Activated naive CD4-positive, alpha-beta T cell treated with anti-CD3 and anti-CD28 coated beads, Interleukin-2, amount 10 ng/mL, durations not matched to agents 7 days and 5 days (primary cell): ENCODE data around the gene AK4.

Experiments
- CTCF ChIA-PET: fragments of 350-600 bp; sonication (Branson Sonifier 250); formaldehyde crosslinking; loops from one replicate; lab custom pipeline; 2021; ENCODE audit warnings: antibody characterized with exemption; lab: Charles Lee
- DNase-seq: peaks from one replicate; pipeline ENCODE4 v3.0.0-alpha.2; 2020
- H3K27ac Mint-ChIP-seq: one replicate; pipeline ENCODE4 v1.8.0; 2021; ENCODE audit warnings: mild to moderate bottlenecking, moderate library complexity, mixed read lengths
- H3K27me3 Mint-ChIP-seq: one replicate; pipeline ENCODE4 v1.8.0; 2021; ENCODE audit warnings: mild to moderate bottlenecking, mixed read lengths
- H3K36me3 Mint-ChIP-seq: one replicate; pipeline ENCODE4 v1.8.0; 2021; ENCODE audit warnings: mixed read lengths
- H3K4me1 Mint-ChIP-seq: one replicate; pipeline ENCODE4 v1.8.0; 2021; ENCODE audit warnings: mixed read lengths
- H3K4me3 Mint-ChIP-seq: one replicate; pipeline ENCODE4 v1.8.0; 2021; ENCODE audit warnings: mild to moderate bottlenecking, moderate library complexity, mixed read lengths
- H3K9me3 Mint-ChIP-seq: one replicate; pipeline ENCODE4 v1.8.0; 2021; ENCODE audit warnings: mixed read lengths

AK4 gene

GRCh38 chr1:65265296-65265650, 117.3 kb downstream of the AK4 start:
- H3K27ac Mint-ChIP-seq: no peak overlapping the region
- no peak for DNase-seq
- H3K27me3 Mint-ChIP-seq: peaks cover 29% of the 10 kb centered on the region
- H3K4me1 Mint-ChIP-seq: peaks cover 32% of the 10 kb centered on the region
- peaks cover 1% of the 10 kb centered on the region for H3K36me3 Mint-ChIP-seq
- CTCF ChIA-PET: interaction anchor here (0.8 to 1.6 kb wide), 2 partner anchors 9 to 49 kb away, joined by 3 to 4 read pairs; no protein-coding TSS in a partner anchor
- H3K9me3 Mint-ChIP-seq: no peaks in the 10 kb centered on the region
- H3K4me3 Mint-ChIP-seq: peak overlapping the region; percentile 70

GRCh38 chr1:65265651-65266351, 117.8 kb downstream of the AK4 start:
- CTCF ChIA-PET: interaction anchor here (1.0 kb wide), 1 partner anchor 24 kb away, joined by 3 read pairs; no protein-coding TSS in a partner anchor
- no peak overlapping the region for H3K27ac Mint-ChIP-seq
- peak overlapping the region; percentile 70 for H3K4me3 Mint-ChIP-seq
- peaks cover 28% of the 10 kb centered on the region for H3K4me1 Mint-ChIP-seq
- peaks cover 29% of the 10 kb centered on the region for H3K27me3 Mint-ChIP-seq
- H3K36me3 Mint-ChIP-seq: peaks cover 1% of the 10 kb centered on the region
- DNase-seq: peak; percentile 68
- H3K9me3 Mint-ChIP-seq: no peaks in the 10 kb centered on the region

GRCh38 chr1:65266476-65266875, 118.5 kb downstream of the AK4 start:
- no peak for DNase-seq
- Mint-ChIP-seq H3K4me1 (peaks cover 28% of the 10 kb centered on the region), H3K27ac (no peak overlapping the region), H3K27me3 (peaks cover 24% of the 10 kb centered on the region), H3K9me3 (no peaks in the 10 kb centered on the region), H3K36me3 (peaks cover 1% of the 10 kb centered on the region), H3K4me3 (peak overlapping the region; percentile 70)
- CTCF ChIA-PET: interaction anchor here (0.8 to 1.0 kb wide), 2 partner anchors 25 to 728 kb away, joined by 3 read pairs; no protein-coding TSS in a partner anchor

- Mint-ChIP-seq H3K4me3 (no peak overlapping the region), H3K27me3 (peaks cover 24% of the 10 kb centered on the region), H3K4me1 (peaks cover 28% of the 10 kb centered on the region), H3K27ac (no peak overlapping the region), H3K9me3 (no peaks in the 10 kb centered on the region), H3K36me3 (peaks cover 1% of the 10 kb centered on the region)
- CTCF ChIA-PET: interaction anchor here (0.8 kb wide), 1 partner anchor 729 kb away, joined by 3 read pairs; no protein-coding TSS in a partner anchor
- no peak for DNase-seq
Observed at GRCh38 chr1:65267271-65267670, 119.3 kb downstream of the AK4 start.

- Mint-ChIP-seq H3K27ac (no peak overlapping the region), H3K9me3 (no peaks in the 10 kb centered on the region), H3K27me3 (peaks cover 24% of the 10 kb centered on the region), H3K4me1 (peaks cover 28% of the 10 kb centered on the region), H3K4me3 (no peak overlapping the region), H3K36me3 (peaks cover 1% of the 10 kb centered on the region)
- CTCF ChIA-PET: interaction anchor here (0.7 to 1.0 kb wide), 2 partner anchors 13 to 91 kb away, joined by 3 to 4 read pairs; no protein-coding TSS in a partner anchor
- DNase-seq: no peak
Observed at GRCh38 chr1:65267683-65268082, 119.7 kb downstream of the AK4 start.

- CTCF ChIA-PET: no interaction called here
- Mint-ChIP-seq H3K27me3 (peaks cover 19% of the 10 kb centered on the region), H3K36me3 (peaks cover 1% of the 10 kb centered on the region), H3K9me3 (no peaks in the 10 kb centered on the region), H3K4me1 (peaks cover 25% of the 10 kb centered on the region), H3K27ac (no peak overlapping the region), H3K4me3 (no peak overlapping the region)
- DNase-seq: no peak
Observed at GRCh38 chr1:65269612-65270011, 121.6 kb downstream of the AK4 start.

- CTCF ChIA-PET: interaction anchor here (0.6 to 1.1 kb wide), 2 partner anchors 24 to 63 kb away, joined by 4 to 6 read pairs; no protein-coding TSS in a partner anchor
- no peaks in the 10 kb centered on the region for H3K9me3 Mint-ChIP-seq
- no peak overlapping the region for H3K4me3 Mint-ChIP-seq
- H3K27me3 Mint-ChIP-seq: peaks cover 5% of the 10 kb centered on the region
- no peak overlapping the region for H3K27ac Mint-ChIP-seq
- H3K4me1 Mint-ChIP-seq: no peaks in the 10 kb centered on the region
- no peaks in the 10 kb centered on the region for H3K36me3 Mint-ChIP-seq
- DNase-seq: no peak
Observed at GRCh38 chr1:65276197-65276939, 128.4 kb downstream of the AK4 start.

- Mint-ChIP-seq H3K36me3 (no peaks in the 10 kb centered on the region), H3K9me3 (no peaks in the 10 kb centered on the region), H3K4me1 (no peaks in the 10 kb centered on the region), H3K27me3 (peaks cover 5% of the 10 kb centered on the region), H3K4me3 (no peak overlapping the region), H3K27ac (peak overlapping the region; percentile 64)
- CTCF ChIA-PET: interaction anchor here (1.1 kb wide), 1 partner anchor 22 kb away, joined by 6 read pairs; no protein-coding TSS in a partner anchor
- DNase-seq: no peak
Observed at GRCh38 chr1:65277605-65278347, 129.8 kb downstream of the AK4 start.

- CTCF ChIA-PET: no interaction called here
- H3K4me3 Mint-ChIP-seq: no peak overlapping the region
- no peak overlapping the region for H3K27ac Mint-ChIP-seq
- H3K9me3 Mint-ChIP-seq: no peaks in the 10 kb centered on the region
- no peaks in the 10 kb centered on the region for H3K4me1 Mint-ChIP-seq
- no peak for DNase-seq
- peaks cover 5% of the 10 kb centered on the region for H3K27me3 Mint-ChIP-seq
- H3K36me3 Mint-ChIP-seq: no peaks in the 10 kb centered on the region
Observed at GRCh38 chr1:65278376-65279069, 130.5 kb downstream of the AK4 start.

- no peaks in the 10 kb centered on the region for H3K9me3 Mint-ChIP-seq
Observed at GRCh38 chr1:65279070-65279779, 131.2 kb downstream of the AK4 start.

More at GRCh38 chr1:65279070-65279779, 131.2 kb downstream of the AK4 start:
- no peak overlapping the region for H3K27ac Mint-ChIP-seq
- no peaks in the 10 kb centered on the region for H3K4me1 Mint-ChIP-seq
- no peaks in the 10 kb centered on the region for H3K36me3 Mint-ChIP-seq
- CTCF ChIA-PET: interaction anchor here (0.5 kb wide), 1 partner anchor 1446 kb away, joined by 3 read pairs; no protein-coding TSS in a partner anchor
- no peak overlapping the region for H3K4me3 Mint-ChIP-seq
- H3K27me3 Mint-ChIP-seq: peaks cover 8% of the 10 kb centered on the region
- no peak for DNase-seq
